OCI-LY3 (cell line): ENCODE data around the gene F8.

Experiments used
- H2AFZ ChIP-seq: fragments of 200-600, 300-600 bp; shearing (Covaris generic); 2 replicates; pipeline ENCODE4 v1.6.0; 2014; ENCODE audit warnings: antibody characterized with exemption, low read depth, low read length
- H3K27ac ChIP-seq: fragments of 200-600, 300-600 bp; sonication (generic); 2 replicates; pipeline ENCODE4 v1.5.1; 2014; ENCODE audit warnings: mild to moderate bottlenecking, low read length, moderate library complexity, mixed read lengths
- H3K27me3 ChIP-seq: fragments of 200-600, 300-600 bp; sonication (generic); 2 replicates; pipeline ENCODE4 v1.6.1; 2014; ENCODE audit warnings: low read depth, low read length, mixed read lengths
- H3K36me3 ChIP-seq: fragments of 200-600, 300-600 bp; sonication (generic); replicated peaks from 2 replicates; pipeline ENCODE3; 2014; ENCODE audit warnings: low read depth, low read length, mixed read lengths
- H3K4me1 ChIP-seq: fragments of 300-600, 200-600 bp; sonication (generic); 2 replicates; pipeline ENCODE4 v1.6.1; 2014; ENCODE audit warnings: low read length, mixed read lengths
- H3K4me2 ChIP-seq: fragments of 200-600, 300-600 bp; sonication (generic); 2 replicates; pipeline ENCODE4 v1.6.1; 2014; ENCODE audit warnings: low read length, mixed read lengths
- H3K4me3 ChIP-seq: fragments of 300-600, 200-600 bp; sonication (generic); 2 replicates; pipeline ENCODE4 v1.5.1; 2014; ENCODE audit warnings: antibody characterized with exemption, mild to moderate bottlenecking, low read length, moderate library complexity
- H3K79me2 ChIP-seq: fragments of 300-600, 200-600 bp; shearing (Covaris generic); 2 replicates; pipeline ENCODE4 v1.6.1; 2014; ENCODE audit warnings: mild to moderate bottlenecking, low read length, mixed read lengths
- H3K9ac ChIP-seq: fragments of 300-600, 200-600 bp; shearing (Covaris generic); 2 replicates; pipeline ENCODE4 v1.6.0; 2014; ENCODE audit warnings: mild to moderate bottlenecking, low read length, moderate library complexity
- H3K9me3 ChIP-seq: fragments of 200-600, 300-600 bp; shearing (Covaris generic); 2 replicates; pipeline ENCODE4 v1.6.1; 2014; ENCODE audit warnings: low read length, mixed read lengths; ENCODE audit not compliant: insufficient read depth
- H4K20me1 ChIP-seq: fragments of 200-600, 300-600 bp; sonication (generic); 2 replicates; pipeline ENCODE4 v1.6.1; 2016; ENCODE audit warnings: low read length, mixed read lengths; ENCODE audit not compliant: insufficient read depth
- EZH2phosphoT487 ChIP-seq: fragments of 200-600 bp; shearing (Covaris generic); IDR thresholded peaks from 2 replicates; pipeline ENCODE4 v1.6.1; 2018; ENCODE audit warnings: antibody characterized with exemption, mixed run types, low read depth
- TF ChIP-seq, protein P1 (sequence below): fragments of 200-600, 300-600 bp; sonication (generic); IDR thresholded peaks from 2 replicates; pipeline ENCODE4 v1.5.1; 2014; ENCODE audit warnings: antibody characterized with exemption, low read length, low read depth

F8 gene

DNA sequence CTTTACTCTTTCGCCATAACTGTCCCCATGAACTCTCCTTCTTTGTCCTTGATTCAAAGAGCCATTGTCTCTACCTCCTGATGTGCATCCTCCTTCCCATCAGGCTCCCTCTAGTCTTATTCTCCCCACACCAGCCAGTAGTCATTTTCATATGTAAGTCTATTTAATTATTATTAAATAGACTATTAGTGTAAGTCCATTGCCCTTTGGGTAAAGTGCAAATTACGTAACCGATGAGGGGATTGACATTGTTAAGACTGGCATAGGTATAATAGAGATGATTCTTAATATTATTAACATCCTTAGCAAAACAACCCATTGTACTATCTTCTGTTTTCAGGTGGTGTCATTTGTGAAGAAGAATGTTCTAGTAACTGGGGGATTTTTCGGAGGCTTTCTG, 31.7 kb upstream of the F8 start:
- no peaks in the 10 kb centered on the region for H3K36me3 ChIP-seq
- H3K4me3 ChIP-seq, result no peak overlapping the region
- no peaks in the 10 kb centered on the region for H3K9me3 ChIP-seq
- no peak overlapping the region for H3K4me2 ChIP-seq
- H4K20me1 ChIP-seq, result no peaks in the 10 kb centered on the region
- no peak for TF ChIP-seq EZH2phosphoT487
- TF ChIP-seq, protein P1, sequence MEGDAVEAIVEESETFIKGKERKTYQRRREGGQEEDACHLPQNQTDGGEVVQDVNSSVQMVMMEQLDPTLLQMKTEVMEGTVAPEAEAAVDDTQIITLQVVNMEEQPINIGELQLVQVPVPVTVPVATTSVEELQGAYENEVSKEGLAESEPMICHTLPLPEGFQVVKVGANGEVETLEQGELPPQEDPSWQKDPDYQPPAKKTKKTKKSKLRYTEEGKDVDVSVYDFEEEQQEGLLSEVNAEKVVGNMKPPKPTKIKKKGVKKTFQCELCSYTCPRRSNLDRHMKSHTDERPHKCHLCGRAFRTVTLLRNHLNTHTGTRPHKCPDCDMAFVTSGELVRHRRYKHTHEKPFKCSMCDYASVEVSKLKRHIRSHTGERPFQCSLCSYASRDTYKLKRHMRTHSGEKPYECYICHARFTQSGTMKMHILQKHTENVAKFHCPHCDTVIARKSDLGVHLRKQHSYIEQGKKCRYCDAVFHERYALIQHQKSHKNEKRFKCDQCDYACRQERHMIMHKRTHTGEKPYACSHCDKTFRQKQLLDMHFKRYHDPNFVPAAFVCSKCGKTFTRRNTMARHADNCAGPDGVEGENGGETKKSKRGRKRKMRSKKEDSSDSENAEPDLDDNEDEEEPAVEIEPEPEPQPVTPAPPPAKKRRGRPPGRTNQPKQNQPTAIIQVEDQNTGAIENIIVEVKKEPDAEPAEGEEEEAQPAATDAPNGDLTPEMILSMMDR, result no peak
- H2AFZ ChIP-seq, result no peak overlapping the region
- no peak overlapping the region for H3K9ac ChIP-seq
- H3K27me3 ChIP-seq, result no peaks in the 10 kb centered on the region
- no peaks in the 10 kb centered on the region for H3K79me2 ChIP-seq
- no peak overlapping the region for H3K27ac ChIP-seq
- no peaks in the 10 kb centered on the region; the same call in 1 of the 2 replicates for H3K4me1 ChIP-seq

DNA sequence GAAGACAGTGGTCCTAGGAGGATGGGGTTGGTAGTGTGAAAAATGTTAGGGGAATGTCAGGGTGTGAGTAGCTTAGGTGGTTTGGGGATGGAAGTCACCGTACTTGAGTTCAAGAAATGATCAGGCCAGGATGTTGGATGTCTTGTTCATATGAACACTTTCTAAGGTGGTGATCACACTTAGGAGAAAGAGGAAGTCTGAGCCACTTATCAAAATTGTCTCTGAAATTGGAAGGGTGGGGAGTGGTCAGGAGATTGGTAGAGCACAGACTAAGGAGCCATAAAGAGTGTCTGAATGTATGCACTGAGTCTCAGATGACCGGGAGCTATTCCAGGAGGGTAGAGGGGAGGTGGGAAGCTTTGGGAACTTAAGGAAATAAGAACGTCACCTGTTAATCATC, 31.1 kb upstream of the F8 start:
- TF ChIP-seq, protein P1, result no peak
- TF ChIP-seq EZH2phosphoT487, result no peak
- H3K27me3 ChIP-seq, result no peaks in the 10 kb centered on the region
- no peaks in the 10 kb centered on the region for H3K36me3 ChIP-seq
- H3K4me3 ChIP-seq, result no peak overlapping the region
- H3K27ac ChIP-seq, result no peak overlapping the region
- H3K9ac ChIP-seq, result no peak overlapping the region
- H3K4me2 ChIP-seq, result no peak overlapping the region
- no peaks in the 10 kb centered on the region; the same call in 1 of the 2 replicates for H3K4me1 ChIP-seq
- H2AFZ ChIP-seq, result no peak overlapping the region
- no peaks in the 10 kb centered on the region for H3K79me2 ChIP-seq
- no peaks in the 10 kb centered on the region for H4K20me1 ChIP-seq
- H3K9me3 ChIP-seq, result no peaks in the 10 kb centered on the region

DNA sequence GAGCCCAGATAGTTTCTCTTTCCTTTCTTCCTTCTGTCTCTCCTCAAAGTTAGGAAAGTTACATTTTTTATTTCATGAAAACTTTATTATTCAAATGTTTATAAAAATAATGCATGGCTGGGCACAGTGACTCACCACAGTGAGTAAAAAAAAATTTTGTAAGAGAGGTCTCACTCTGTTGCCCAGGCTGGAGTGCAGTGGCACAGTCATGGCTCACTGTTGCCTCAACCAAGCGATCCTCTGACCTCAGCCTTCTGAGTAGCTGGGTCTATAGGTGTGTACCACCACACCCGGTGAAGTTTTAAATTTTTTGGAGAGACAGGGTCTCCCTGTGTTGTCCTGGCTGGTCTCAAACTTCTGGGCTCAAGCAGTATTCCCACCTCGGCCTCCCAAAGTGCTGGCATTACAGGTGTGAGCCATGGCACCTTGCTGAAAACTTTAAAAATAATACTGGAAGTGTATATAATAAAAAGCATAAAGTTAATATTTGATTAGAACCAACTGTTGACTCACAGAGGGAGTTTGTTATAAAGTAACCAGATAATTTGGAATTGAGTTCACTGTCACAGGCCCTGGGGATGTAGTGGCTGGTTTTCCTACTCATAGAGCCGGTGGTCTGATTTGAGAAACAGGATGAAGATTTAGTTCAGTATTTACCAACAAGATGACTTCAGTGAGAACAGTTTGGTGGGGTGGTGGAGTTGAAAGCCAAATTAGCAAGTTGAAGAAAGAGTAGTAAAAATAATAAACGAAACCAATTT, 30.4 kb upstream of the F8 start:
- no peak for TF ChIP-seq EZH2phosphoT487
- TF ChIP-seq, protein P1, result no peak
- H3K27ac ChIP-seq, result no peak overlapping the region
- no peaks in the 10 kb centered on the region; the same call in 1 of the 2 replicates for H3K4me1 ChIP-seq
- no peaks in the 10 kb centered on the region for H3K36me3 ChIP-seq
- H3K27me3 ChIP-seq, result no peaks in the 10 kb centered on the region
- H3K4me3 ChIP-seq, result no peak overlapping the region
- H3K9ac ChIP-seq, result no peak overlapping the region
- H3K79me2 ChIP-seq, result no peaks in the 10 kb centered on the region
- no peak overlapping the region for H3K4me2 ChIP-seq
- no peaks in the 10 kb centered on the region for H3K9me3 ChIP-seq
- H2AFZ ChIP-seq, result no peak overlapping the region
- no peaks in the 10 kb centered on the region for H4K20me1 ChIP-seq

DNA sequence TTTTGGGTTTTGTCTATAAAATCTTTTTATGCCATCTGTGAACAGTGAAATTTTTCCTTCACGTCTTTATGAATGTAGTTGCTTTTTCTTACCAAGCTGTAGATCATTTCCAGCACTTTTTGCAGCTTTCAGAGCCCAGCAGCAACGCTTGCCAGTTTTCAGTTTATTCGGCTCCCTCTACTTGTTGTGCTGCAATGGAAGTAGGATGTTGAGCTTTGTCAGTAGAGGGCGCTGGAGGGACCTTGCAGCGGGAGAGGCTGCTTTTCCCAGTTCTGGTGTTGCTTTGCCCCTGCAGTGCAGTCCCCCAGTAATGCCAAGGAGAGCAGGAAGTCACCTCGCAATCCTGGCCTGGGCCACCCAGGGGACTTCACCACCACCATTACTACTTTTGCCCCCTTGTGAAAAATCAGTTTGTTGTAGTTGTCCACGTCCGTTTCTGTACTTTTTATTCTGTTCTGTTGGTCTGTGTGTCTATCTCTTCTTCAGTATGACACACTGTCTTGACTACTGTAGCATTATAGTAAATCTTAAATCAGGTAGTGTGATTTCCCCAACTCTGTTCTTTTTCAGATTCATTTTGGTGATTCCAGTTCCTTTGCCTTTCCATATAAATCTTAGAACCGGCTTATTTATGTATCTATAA, 26.6 kb upstream of the F8 start:
- Histone ChIP-seq H3K79me2 (no peaks in the 10 kb centered on the region), H3K4me3 (no peak overlapping the region), H3K27me3 (no peaks in the 10 kb centered on the region), H4K20me1 (no peaks in the 10 kb centered on the region), H3K9ac (no peak overlapping the region), H3K36me3 (no peaks in the 10 kb centered on the region), H2AFZ (no peak overlapping the region), H3K4me1 (no peaks in the 10 kb centered on the region), H3K9me3 (no peaks in the 10 kb centered on the region), H3K27ac (no peak overlapping the region), H3K4me2 (no peak overlapping the region)
- no peak for TF ChIP-seq EZH2phosphoT487
- TF ChIP-seq, protein P1, result peak; percentile 70
